Measurements from ENCODE around the gene NRM.
A peak's percentile ranks its signal among the peaks of the same experiment; 100 is the strongest.

The NRM gene, protein sequence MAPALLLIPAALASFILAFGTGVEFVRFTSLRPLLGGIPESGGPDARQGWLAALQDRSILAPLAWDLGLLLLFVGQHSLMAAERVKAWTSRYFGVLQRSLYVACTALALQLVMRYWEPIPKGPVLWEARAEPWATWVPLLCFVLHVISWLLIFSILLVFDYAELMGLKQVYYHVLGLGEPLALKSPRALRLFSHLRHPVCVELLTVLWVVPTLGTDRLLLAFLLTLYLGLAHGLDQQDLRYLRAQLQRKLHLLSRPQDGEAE

GRCh38 chr6:30690403-30691207, at the start of gene NRM:
Gene NRM, minus strand, starts transcription at chr6:30690984. Its CDS starts 10 bp downstream, at chr6:30690974.
- no peak for TF ChIP-seq CTCF (IDR thresholded peaks at IDR 0.05)

- no peak for TF ChIP-seq CTCF (IDR thresholded peaks at IDR 0.05)
These were observed 49.7 kb upstream of the NRM start for GRCh38 chr6:30740540-30740870.

GRCh38 chr6:30738532-30738931, 47.7 kb upstream of the NRM start:
- no peak for TF ChIP-seq CTCF (IDR thresholded peaks at IDR 0.05)

DNA sequence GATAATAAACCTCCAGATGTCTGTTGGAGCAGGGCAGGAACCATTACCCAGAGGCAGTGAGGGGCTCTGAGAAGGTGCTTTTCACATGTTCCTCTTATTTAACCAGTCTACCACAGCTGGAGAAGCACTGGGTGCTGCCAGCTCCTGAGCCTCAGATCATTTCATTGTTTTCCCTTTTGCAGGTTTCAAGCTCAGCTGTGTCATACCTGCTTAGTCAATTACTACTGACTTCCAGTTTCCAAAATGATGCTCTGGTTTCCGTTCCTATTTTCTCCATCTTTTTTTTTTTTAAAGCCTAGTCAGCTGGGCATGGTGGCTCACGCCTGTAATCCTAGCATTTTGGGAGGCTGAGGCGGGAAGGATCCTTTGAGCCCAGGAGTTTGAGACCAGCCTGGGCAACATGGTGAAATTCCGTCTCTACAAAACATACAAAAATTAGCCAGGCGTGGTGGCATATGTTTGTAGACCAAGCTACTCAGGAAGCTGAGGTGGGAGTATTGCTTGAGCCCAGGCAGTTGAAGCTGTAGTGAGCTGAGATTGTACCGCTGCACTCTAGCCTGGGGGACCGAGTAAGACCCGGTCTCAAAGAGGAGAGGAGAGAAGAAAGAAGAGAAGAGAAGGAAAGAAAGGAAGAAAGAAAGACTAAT, 45.0 kb upstream of the NRM start:
- no peak for TF ChIP-seq CTCF (IDR thresholded peaks at IDR 0.05)

GRCh38 chr6:30732237-30732943, 41.6 kb upstream of the NRM start:
- TF ChIP-seq CTCF (IDR thresholded peaks at IDR 0.05), result no peak

GRCh38 chr6:30730601-30731435, 40.0 kb upstream of the NRM start:
- TF ChIP-seq CTCF (IDR thresholded peaks at IDR 0.05), result peak; percentile 80
